ENCODE results near the gene CTIF.

Gene CTIF

DNA sequence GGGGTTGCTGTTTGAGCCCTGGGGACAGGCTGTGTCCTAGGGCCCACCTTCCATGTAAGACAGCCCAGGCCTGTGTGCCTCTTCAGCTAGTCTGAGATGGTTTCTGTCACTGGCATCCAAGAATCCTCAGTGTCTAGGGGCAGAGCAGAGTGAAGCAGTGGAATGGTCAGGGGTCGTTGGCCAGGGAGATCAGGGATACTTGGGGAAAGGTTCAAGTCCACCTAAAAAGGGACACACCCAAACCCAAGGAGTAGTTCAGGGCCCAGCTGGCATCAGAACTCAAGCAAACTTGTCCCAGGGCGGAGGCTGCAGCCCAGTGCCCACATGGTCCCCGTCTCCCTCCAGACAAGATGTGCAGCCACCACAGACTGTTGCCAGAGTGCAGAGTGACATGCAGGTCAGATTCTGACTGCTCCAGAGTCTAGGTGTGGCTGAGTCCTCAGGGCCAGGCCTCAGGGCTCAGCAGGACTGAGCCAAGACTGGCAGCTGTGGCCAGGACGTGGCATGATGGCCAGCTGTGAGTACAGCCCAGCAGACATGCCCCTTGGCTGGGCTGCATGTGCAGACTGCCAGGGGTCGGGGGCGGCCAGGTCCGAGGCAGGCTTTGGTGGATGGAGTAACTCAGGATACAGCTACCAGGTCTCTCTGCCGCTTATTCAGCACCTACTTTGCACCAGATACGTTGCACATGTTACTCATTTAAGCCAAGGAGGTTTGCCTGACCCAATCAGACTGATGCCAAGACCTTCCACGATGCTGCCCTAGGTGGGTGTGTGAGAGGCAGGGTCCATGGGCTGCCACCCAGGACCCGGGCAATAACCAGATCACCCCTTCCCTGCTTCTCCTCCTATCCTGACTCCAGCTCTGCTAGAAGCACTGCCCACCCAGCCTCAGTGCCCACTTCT, 265.4 kb downstream of the CTIF start:
- no peaks in the 10 kb centered on the region for H3K36me3 ChIP-seq (replicated peaks; ENCODE audit: insufficient read depth, low read length)
- H2AFZ ChIP-seq (ENCODE audit: low read length), result no peak overlapping the region
- H3F3A ChIP-seq (ENCODE audit: insufficient read depth, low read length), result peaks cover 13% of the 10 kb centered on the region
- H3K79me2 ChIP-seq (ENCODE audit: low read length), result no peaks in the 10 kb centered on the region
- H3K9me2 ChIP-seq (replicated peaks; ENCODE audit: insufficient read depth, low read length), result no peaks in the 10 kb centered on the region
- H3K27me3 ChIP-seq (replicated peaks; ENCODE audit: insufficient read depth, low read length), result no peaks in the 10 kb centered on the region
- peaks cover 40% of the 10 kb centered on the region for H3K4me1 ChIP-seq (ENCODE audit: low read length)
- H3K4me2 ChIP-seq (ENCODE audit: low read depth, low read length), result no peak overlapping the region
- H3K9me3 ChIP-seq (replicated peaks; ENCODE audit: insufficient read depth, low read length), result no peaks in the 10 kb centered on the region
- H3K27ac ChIP-seq (ENCODE audit: low read length), result no peak overlapping the region
- H3K9ac ChIP-seq (ENCODE audit: low read length), result no peak overlapping the region
- TF ChIP-seq EZH2phosphoT487 (IDR thresholded peaks at IDR 0.05; ENCODE audit: low read length), result no peak
- no peaks in the 10 kb centered on the region for H4K20me1 ChIP-seq (ENCODE audit: insufficient read depth, low read length)
- H3K4me3 ChIP-seq (ENCODE audit: low read length), result no peak overlapping the region
- DNase-seq, result no peak

DNA sequence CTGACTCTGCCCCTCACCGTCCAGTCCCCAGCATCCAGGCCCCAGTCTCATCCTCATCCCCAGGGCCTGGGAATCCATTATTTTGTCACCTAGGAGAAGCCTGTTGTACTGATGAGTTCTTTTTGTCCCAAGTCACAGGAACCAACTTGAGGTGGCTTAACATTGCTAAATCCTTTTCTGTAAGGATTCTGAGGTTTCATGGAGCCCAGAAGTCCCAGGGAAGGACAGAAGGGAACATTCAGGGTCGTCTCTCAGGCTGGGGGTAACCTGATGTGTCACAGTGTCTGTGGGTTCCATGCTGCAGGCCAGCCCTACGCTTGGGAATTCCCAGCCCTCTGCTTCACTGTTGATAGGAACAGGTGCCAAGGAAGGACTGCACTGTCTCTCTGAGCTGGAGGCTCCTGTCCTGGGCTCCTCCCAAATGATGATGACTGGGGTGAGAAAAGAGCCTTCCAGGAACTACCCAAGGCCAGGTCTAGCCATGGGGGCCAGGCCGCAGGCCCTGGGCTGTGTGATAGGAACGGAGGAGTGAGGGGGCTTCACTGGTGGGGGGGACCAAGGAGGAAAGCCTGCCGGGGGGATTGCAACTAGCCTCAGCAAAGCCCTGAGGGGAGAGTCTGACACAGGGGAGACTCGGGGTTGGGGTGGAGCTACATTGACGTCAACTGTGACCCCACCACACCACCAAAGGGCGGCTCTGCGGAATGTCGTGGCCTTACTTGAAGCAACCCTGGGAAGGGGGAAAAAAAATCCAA, 266.2 kb downstream of the CTIF start:
- H2AFZ ChIP-seq (ENCODE audit: low read length), result no peak overlapping the region
- H3K27me3 ChIP-seq (replicated peaks; ENCODE audit: insufficient read depth, low read length), result no peaks in the 10 kb centered on the region
- H3K4me2 ChIP-seq (ENCODE audit: low read depth, low read length), result no peak overlapping the region
- no peak overlapping the region for H3K27ac ChIP-seq (ENCODE audit: low read length)
- H3K79me2 ChIP-seq (ENCODE audit: low read length), result no peaks in the 10 kb centered on the region
- H3F3A ChIP-seq (ENCODE audit: insufficient read depth, low read length), result peaks cover 13% of the 10 kb centered on the region
- H3K9ac ChIP-seq (ENCODE audit: low read length), result no peak overlapping the region
- H3K9me3 ChIP-seq (replicated peaks; ENCODE audit: insufficient read depth, low read length), result no peaks in the 10 kb centered on the region
- H3K36me3 ChIP-seq (replicated peaks; ENCODE audit: insufficient read depth, low read length), result no peaks in the 10 kb centered on the region
- H3K4me1 ChIP-seq (ENCODE audit: low read length), result peaks cover 40% of the 10 kb centered on the region
- H3K4me3 ChIP-seq (ENCODE audit: low read length), result no peak overlapping the region
- no peaks in the 10 kb centered on the region for H3K9me2 ChIP-seq (replicated peaks; ENCODE audit: insufficient read depth, low read length)
- TF ChIP-seq EZH2 (optimal IDR thresholded peaks at IDR 0.05; ENCODE audit: low read depth, low read length) (no peak), EZH2phosphoT487 (IDR thresholded peaks at IDR 0.05; ENCODE audit: low read length) (no peak)
- TF ChIP-seq, protein P1, sequence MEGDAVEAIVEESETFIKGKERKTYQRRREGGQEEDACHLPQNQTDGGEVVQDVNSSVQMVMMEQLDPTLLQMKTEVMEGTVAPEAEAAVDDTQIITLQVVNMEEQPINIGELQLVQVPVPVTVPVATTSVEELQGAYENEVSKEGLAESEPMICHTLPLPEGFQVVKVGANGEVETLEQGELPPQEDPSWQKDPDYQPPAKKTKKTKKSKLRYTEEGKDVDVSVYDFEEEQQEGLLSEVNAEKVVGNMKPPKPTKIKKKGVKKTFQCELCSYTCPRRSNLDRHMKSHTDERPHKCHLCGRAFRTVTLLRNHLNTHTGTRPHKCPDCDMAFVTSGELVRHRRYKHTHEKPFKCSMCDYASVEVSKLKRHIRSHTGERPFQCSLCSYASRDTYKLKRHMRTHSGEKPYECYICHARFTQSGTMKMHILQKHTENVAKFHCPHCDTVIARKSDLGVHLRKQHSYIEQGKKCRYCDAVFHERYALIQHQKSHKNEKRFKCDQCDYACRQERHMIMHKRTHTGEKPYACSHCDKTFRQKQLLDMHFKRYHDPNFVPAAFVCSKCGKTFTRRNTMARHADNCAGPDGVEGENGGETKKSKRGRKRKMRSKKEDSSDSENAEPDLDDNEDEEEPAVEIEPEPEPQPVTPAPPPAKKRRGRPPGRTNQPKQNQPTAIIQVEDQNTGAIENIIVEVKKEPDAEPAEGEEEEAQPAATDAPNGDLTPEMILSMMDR (IDR thresholded peaks at IDR 0.05; ENCODE audit: low read length), result no peak
- DNase-seq, result no peak
- H4K20me1 ChIP-seq (ENCODE audit: insufficient read depth, low read length), result no peaks in the 10 kb centered on the region

DNA sequence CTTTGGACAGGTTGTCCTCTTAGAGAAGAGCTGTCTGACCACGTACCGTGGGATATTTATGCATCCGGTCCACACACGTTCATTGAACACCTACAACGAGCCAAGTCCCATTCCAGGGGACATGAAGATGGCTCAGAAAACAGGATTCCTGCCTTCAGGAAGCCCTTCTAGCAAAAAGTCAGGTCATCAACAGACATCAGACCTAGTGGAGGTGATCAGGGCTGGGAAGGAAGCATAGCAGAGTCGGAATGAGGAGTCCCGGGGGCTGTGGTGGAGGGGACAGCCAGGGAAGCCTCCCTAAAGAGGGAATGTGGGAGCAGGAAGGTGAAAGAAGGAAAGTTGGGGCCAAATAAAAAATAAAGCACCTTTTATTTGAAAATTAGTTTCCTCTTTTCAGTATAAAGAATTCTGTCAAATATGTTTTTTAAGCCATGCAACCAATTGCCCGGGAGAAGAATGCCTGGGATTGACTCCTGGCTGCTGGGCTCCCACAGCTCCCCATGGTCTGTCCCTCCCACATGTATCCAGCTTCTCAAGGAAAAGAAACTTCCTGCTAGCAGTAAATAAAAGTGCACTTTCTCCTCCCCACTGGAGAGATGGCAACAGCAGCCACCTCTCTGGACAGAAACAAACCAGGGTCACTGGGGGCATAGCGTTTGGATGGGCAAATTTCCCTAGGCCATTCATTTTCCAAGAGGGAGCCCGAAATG, 267.1 kb downstream of the CTIF start:
- Histone ChIP-seq H3K4me1 (ENCODE audit: low read length) (peaks cover 32% of the 10 kb centered on the region), H3K9ac (ENCODE audit: low read length) (no peak overlapping the region), H3K27ac (ENCODE audit: low read length) (no peak overlapping the region), H3F3A (ENCODE audit: insufficient read depth, low read length) (peaks cover 13% of the 10 kb centered on the region), H3K9me2 (replicated peaks; ENCODE audit: insufficient read depth, low read length) (no peaks in the 10 kb centered on the region), H3K9me3 (replicated peaks; ENCODE audit: insufficient read depth, low read length) (no peaks in the 10 kb centered on the region), H3K36me3 (replicated peaks; ENCODE audit: insufficient read depth, low read length) (no peaks in the 10 kb centered on the region), H2AFZ (ENCODE audit: low read length) (no peak overlapping the region), H4K20me1 (ENCODE audit: insufficient read depth, low read length) (no peaks in the 10 kb centered on the region), H3K4me2 (ENCODE audit: low read depth, low read length) (no peak overlapping the region), H3K4me3 (ENCODE audit: low read length) (no peak overlapping the region), H3K79me2 (ENCODE audit: low read length) (no peaks in the 10 kb centered on the region), H3K27me3 (replicated peaks; ENCODE audit: insufficient read depth, low read length) (no peaks in the 10 kb centered on the region)
- no peak for DNase-seq
- no peak for TF ChIP-seq EZH2 (optimal IDR thresholded peaks at IDR 0.05; ENCODE audit: low read depth, low read length)
- TF ChIP-seq EZH2phosphoT487 (IDR thresholded peaks at IDR 0.05; ENCODE audit: low read length), result no peak
- TF ChIP-seq, protein P1 (IDR thresholded peaks at IDR 0.05; ENCODE audit: low read length), result no peak

Measured in MM.1S (cell line).